Measurements from ENCODE around the gene ZNF440.

The ZNF440 gene

DNA sequence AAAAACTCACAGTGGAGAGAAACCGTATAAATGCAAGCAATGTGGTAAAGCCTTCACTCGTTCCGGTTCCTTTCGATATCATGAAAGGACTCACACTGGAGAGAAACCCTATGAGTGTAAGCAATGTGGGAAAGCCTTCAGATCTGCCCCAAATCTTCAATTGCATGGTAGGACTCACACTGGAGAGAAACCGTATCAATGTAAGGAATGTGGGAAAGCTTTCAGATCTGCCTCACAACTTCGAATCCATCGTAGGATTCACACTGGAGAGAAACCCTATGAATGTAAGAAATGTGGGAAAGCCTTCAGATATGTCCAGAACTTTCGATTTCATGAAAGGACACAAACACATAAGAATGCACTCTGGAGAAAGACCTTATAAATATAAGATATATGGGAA lies 54.1 kb downstream of the ZNF440 start:
- no peak overlapping the region for H3K27ac ChIP-seq (ENCODE audit: low read length)
- no peak overlapping the region for H2AFZ ChIP-seq (ENCODE audit: low read length)
- 0 out of 2 replicates have a peak, but pooled peaks cover 3% of the 10 kb centered on the region for H3K27me3 ChIP-seq (replicated peaks; ENCODE audit: insufficient read depth, low read length)

DNA sequence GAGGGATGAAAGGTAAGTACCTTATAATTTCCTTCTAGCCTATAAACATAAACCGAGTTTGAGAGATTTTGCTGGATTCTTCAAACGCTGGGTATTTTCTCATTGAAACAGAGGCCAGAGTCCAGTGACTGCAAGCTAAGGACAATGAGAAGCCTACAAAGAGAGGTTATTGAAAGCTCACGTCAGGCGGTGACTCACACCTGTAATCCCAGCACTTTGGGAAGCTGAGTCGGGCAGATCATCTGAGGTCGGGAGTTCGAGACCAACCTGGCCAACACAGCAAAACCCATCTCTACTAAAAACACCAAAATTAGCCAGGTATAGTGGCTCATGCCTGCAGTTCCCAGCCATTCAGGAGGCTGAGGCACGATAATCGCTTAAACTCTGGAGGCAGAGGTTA lies 58.6 kb downstream of the ZNF440 start:
- TF ChIP-seq EZH2 (optimal IDR thresholded peaks at IDR 0.05; ENCODE audit: low read depth, low read length): no peak
- TF ChIP-seq EZH2phosphoT487 (IDR thresholded peaks at IDR 0.05; ENCODE audit: low read length): no peak
- TF ChIP-seq, protein P1, sequence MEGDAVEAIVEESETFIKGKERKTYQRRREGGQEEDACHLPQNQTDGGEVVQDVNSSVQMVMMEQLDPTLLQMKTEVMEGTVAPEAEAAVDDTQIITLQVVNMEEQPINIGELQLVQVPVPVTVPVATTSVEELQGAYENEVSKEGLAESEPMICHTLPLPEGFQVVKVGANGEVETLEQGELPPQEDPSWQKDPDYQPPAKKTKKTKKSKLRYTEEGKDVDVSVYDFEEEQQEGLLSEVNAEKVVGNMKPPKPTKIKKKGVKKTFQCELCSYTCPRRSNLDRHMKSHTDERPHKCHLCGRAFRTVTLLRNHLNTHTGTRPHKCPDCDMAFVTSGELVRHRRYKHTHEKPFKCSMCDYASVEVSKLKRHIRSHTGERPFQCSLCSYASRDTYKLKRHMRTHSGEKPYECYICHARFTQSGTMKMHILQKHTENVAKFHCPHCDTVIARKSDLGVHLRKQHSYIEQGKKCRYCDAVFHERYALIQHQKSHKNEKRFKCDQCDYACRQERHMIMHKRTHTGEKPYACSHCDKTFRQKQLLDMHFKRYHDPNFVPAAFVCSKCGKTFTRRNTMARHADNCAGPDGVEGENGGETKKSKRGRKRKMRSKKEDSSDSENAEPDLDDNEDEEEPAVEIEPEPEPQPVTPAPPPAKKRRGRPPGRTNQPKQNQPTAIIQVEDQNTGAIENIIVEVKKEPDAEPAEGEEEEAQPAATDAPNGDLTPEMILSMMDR (IDR thresholded peaks at IDR 0.05; ENCODE audit: low read length): no peak
- no peak overlapping the region for H3K4me2 ChIP-seq (ENCODE audit: low read depth, low read length)
- no peaks in the 10 kb centered on the region for H3K9me2 ChIP-seq (replicated peaks; ENCODE audit: insufficient read depth, low read length)
- no peaks in the 10 kb centered on the region for H3K4me1 ChIP-seq (ENCODE audit: low read length)
- peaks cover 3% of the 10 kb centered on the region; the same call in 1 of the 2 replicates for H3K9me3 ChIP-seq (replicated peaks; ENCODE audit: insufficient read depth, low read length)
- no peak overlapping the region for H3K27ac ChIP-seq (ENCODE audit: low read length)
- H3K79me2 ChIP-seq (ENCODE audit: low read length): no peaks in the 10 kb centered on the region
- no peak overlapping the region for H3K4me3 ChIP-seq (ENCODE audit: low read length)
- H4K20me1 ChIP-seq (ENCODE audit: insufficient read depth, low read length): no peaks in the 10 kb centered on the region
- H3K9ac ChIP-seq (ENCODE audit: low read length): no peak overlapping the region
- H3F3A ChIP-seq (ENCODE audit: insufficient read depth, low read length): no peaks in the 10 kb centered on the region
- H3K36me3 ChIP-seq (replicated peaks; ENCODE audit: insufficient read depth, low read length): no peaks in the 10 kb centered on the region
- 0 out of 2 replicates have a peak, but pooled peaks cover 3% of the 10 kb centered on the region for H3K27me3 ChIP-seq (replicated peaks; ENCODE audit: insufficient read depth, low read length)
- no peak for DNase-seq
- no peak overlapping the region for H2AFZ ChIP-seq (ENCODE audit: low read length)

More for the DNA sequence above, 54.1 kb downstream of the ZNF440 start:
- H3K4me2 ChIP-seq (ENCODE audit: low read depth, low read length): no peak overlapping the region
- no peaks in the 10 kb centered on the region for H3K4me1 ChIP-seq (ENCODE audit: low read length)
- H3K9me2 ChIP-seq (replicated peaks; ENCODE audit: insufficient read depth, low read length): no peaks in the 10 kb centered on the region
- DNase-seq: no peak
- no peaks in the 10 kb centered on the region for H3F3A ChIP-seq (ENCODE audit: insufficient read depth, low read length)
- H4K20me1 ChIP-seq (ENCODE audit: insufficient read depth, low read length): no peaks in the 10 kb centered on the region
- no peak overlapping the region for H3K4me3 ChIP-seq (ENCODE audit: low read length)
- H3K9me3 ChIP-seq (replicated peaks; ENCODE audit: insufficient read depth, low read length): peaks cover 3% of the 10 kb centered on the region; the same call in 1 of the 2 replicates
- no peaks in the 10 kb centered on the region for H3K36me3 ChIP-seq (replicated peaks; ENCODE audit: insufficient read depth, low read length)
- H3K79me2 ChIP-seq (ENCODE audit: low read length): no peaks in the 10 kb centered on the region
- no peak for TF ChIP-seq EZH2 (optimal IDR thresholded peaks at IDR 0.05; ENCODE audit: low read depth, low read length)
- no peak for TF ChIP-seq EZH2phosphoT487 (IDR thresholded peaks at IDR 0.05; ENCODE audit: low read length)
- TF ChIP-seq, protein P1 (IDR thresholded peaks at IDR 0.05; ENCODE audit: low read length): no peak
- H3K9ac ChIP-seq (ENCODE audit: low read length): no peak overlapping the region

DNA sequence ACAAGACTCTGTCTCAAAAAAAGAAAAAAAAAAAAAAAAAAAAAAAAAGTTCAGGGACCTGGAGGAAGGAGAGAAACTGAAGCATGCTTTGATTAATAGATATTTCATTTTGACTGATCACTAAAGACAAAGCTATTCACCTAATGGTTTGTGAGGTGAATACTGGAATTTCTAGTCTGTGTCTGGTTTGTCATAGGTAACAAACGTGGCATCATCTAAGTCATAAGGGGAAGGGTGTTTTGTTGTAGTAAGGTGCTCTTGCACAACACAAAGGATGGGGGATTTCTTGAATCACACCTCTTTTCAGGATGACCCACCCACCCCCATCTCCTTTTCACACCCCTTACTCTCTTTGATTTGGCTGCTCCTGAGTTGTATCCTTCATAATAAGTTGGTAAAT lies 59.7 kb downstream of the ZNF440 start:
- 0 out of 2 replicates have a peak, but pooled peaks cover 3% of the 10 kb centered on the region for H3K27me3 ChIP-seq (replicated peaks; ENCODE audit: insufficient read depth, low read length)
- H4K20me1 ChIP-seq (ENCODE audit: insufficient read depth, low read length): no peaks in the 10 kb centered on the region
- no peak overlapping the region for H3K4me2 ChIP-seq (ENCODE audit: low read depth, low read length)
- H3K9ac ChIP-seq (ENCODE audit: low read length): no peak overlapping the region
- peaks cover 1% of the 10 kb centered on the region; the same call in 1 of the 2 replicates for H3K9me3 ChIP-seq (replicated peaks; ENCODE audit: insufficient read depth, low read length)
- no peaks in the 10 kb centered on the region for H3K79me2 ChIP-seq (ENCODE audit: low read length)
- no peaks in the 10 kb centered on the region for H3F3A ChIP-seq (ENCODE audit: insufficient read depth, low read length)
- DNase-seq: no peak
- no peak overlapping the region for H3K27ac ChIP-seq (ENCODE audit: low read length)
- no peaks in the 10 kb centered on the region for H3K4me1 ChIP-seq (ENCODE audit: low read length)
- H3K36me3 ChIP-seq (replicated peaks; ENCODE audit: insufficient read depth, low read length): no peaks in the 10 kb centered on the region
- H3K9me2 ChIP-seq (replicated peaks; ENCODE audit: insufficient read depth, low read length): no peaks in the 10 kb centered on the region
- H2AFZ ChIP-seq (ENCODE audit: low read length): no peak overlapping the region
- TF ChIP-seq EZH2phosphoT487 (IDR thresholded peaks at IDR 0.05; ENCODE audit: low read length) (no peak), EZH2 (optimal IDR thresholded peaks at IDR 0.05; ENCODE audit: low read depth, low read length) (no peak)
- TF ChIP-seq, protein P1 (IDR thresholded peaks at IDR 0.05; ENCODE audit: low read length): no peak
- H3K4me3 ChIP-seq (ENCODE audit: low read length): no peak overlapping the region
